T-cell (primary cell): ENCODE data around the gene LRSAM1. TPM values are rescaled to one million over a fixed set of nuclear protein-coding genes. Genes with fewer than 3 reads are reported as not detected.

Experiments used
- ATAC-seq, 4 experiments: fragments of 200-7000 bp in 3 of 4; fragments of 150-1000 bp in 1 of 4; cut with Tn5 transposase; replicated peaks in 1 of 4; 1 replicate in 3 of 4; 2 replicates in 1 of 4; pipeline ENCODE4 v1.10.0; 2021; ENCODE audit warnings: moderate library complexity in 3 of 4, mild to moderate bottlenecking in 2 of 4, moderate number of reproducible peaks in 1 of 4
- CTCF ChIA-PET, 2 donors: fragments of 300-600 bp; sonication (Branson Sonifier 250); formaldehyde crosslinking; loops; one replicate each; lab custom pipeline; 2022; ENCODE audit warnings: antibody characterized with exemption in 2 of 2; lab: Charles Lee
- POLR2A ChIA-PET, 2 donors: fragments of 300-600 bp; sonication (Branson Sonifier 250); formaldehyde crosslinking; loops; one replicate each; lab custom pipeline; 2022; ENCODE audit warnings: antibody characterized with exemption in 2 of 2; lab: Charles Lee
- DNase-seq, 35 experiments: peaks; one replicate each; pipeline versions ENCODE4 v3.0.0 to v3.0.0-alpha.2; 2013 to 2023
- H3K27ac ChIP-seq: one replicate; pipeline ENCODE4 v1.5.1; 2013; ENCODE audit warnings: low read length
- H3K27me3 ChIP-seq, 2 experiments: replicated peaks in 1 of 2; 1 replicate in 1 of 2; 2 replicates in 1 of 2; pipeline versions ENCODE4 v1.6.1 to v1.7.0; 2013; ENCODE audit warnings: low read length in 1 of 2, mixed read lengths in 1 of 2; ENCODE audit not compliant: control insufficient read depth in 2 of 2, insufficient read depth in 2 of 2; ENCODE audit errors: extremely low read depth in 1 of 2
- H3K36me3 ChIP-seq, 2 donors: 1 replicate in 1 of 2; 2 replicates in 1 of 2; pipeline versions ENCODE4 v1.6.1 to v1.7.0; 2013; ENCODE audit warnings: low read length in 1 of 2; ENCODE audit not compliant: control insufficient read depth in 2 of 2, insufficient read depth in 1 of 2; ENCODE audit errors: extremely low read depth in 1 of 2
- H3K4me1 ChIP-seq, 2 experiments: 1 replicate in 1 of 2; 2 replicates in 1 of 2; pipeline versions ENCODE4 v1.6.1 to v1.7.0; 2013; ENCODE audit warnings: low read length in 2 of 2, mixed read lengths in 1 of 2; ENCODE audit not compliant: insufficient read depth in 2 of 2, control insufficient read depth in 1 of 2; ENCODE audit errors: extremely low read depth in 1 of 2
- H3K4me3 ChIP-seq, 2 donors: 1 replicate in 1 of 2; 2 replicates in 1 of 2; pipeline versions ENCODE4 v1.5.1 to v1.7.0; 2013; ENCODE audit warnings: mild to moderate bottlenecking in 2 of 2, low read length in 1 of 2, moderate library complexity in 1 of 2; ENCODE audit not compliant: control insufficient read depth in 1 of 2; ENCODE audit errors: extremely low read depth in 1 of 2
- H3K9me3 ChIP-seq: 2 replicates; pipeline ENCODE4 v1.7.0; 2013
- H3K27ac Mint-ChIP-seq, 2 donors: one replicate each; pipeline ENCODE4 v1.8.0; 2020 to 2021; ENCODE audit warnings: mild to moderate bottlenecking in 2 of 2, mixed read lengths in 2 of 2
- H3K27me3 Mint-ChIP-seq, 2 donors: one replicate each; pipeline ENCODE4 v1.8.0; 2021 to 2022; ENCODE audit warnings: mixed read lengths in 2 of 2
- H3K36me3 Mint-ChIP-seq: one replicate; pipeline ENCODE4 v1.8.0; 2021; ENCODE audit warnings: mixed read lengths
- H3K4me1 Mint-ChIP-seq, 3 donors: one replicate each; pipeline ENCODE4 v1.8.0; 2020 to 2022; ENCODE audit warnings: mixed read lengths in 3 of 3, mild to moderate bottlenecking in 1 of 3
- H3K4me3 Mint-ChIP-seq, 3 donors: one replicate each; pipeline ENCODE4 v1.8.0; 2020 to 2022; ENCODE audit warnings: mild to moderate bottlenecking in 3 of 3, mixed read lengths in 3 of 3, moderate library complexity in 3 of 3
- H3K9me3 Mint-ChIP-seq, 3 donors: one replicate each; pipeline ENCODE4 v1.8.0; 2020 to 2022; ENCODE audit warnings: mixed read lengths in 3 of 3
- WGBS: methylation state at CpG from one replicate; pipeline ENCODE4 v1.1.5; 2013; ENCODE audit warnings: missing lambda C conversion rate; ENCODE audit not compliant: insufficient coverage; 5-methylcytosine and 5-hydroxymethylcytosine counted together
- total RNA-seq, 35 experiments: library from RNA in 6 of 35; stranded (reverse) in 6 of 35; fragments of 120-200 nt in 1 of 35; gene quantifications; one replicate each; pipeline versions ENCODE4 v1.2.1 to v1.2.4 and lab custom pipeline; 2013 to 2026

LRSAM1 gene
- total RNA-seq, 5 donors from 2014 or later (not counting 1 experiment from before 2014, with no cell fraction given), result 17.9 to 30.3 (median 25.1) TPM

GRCh38 chr9:127446713-127447415 lies 4.4 kb upstream of the LRSAM1 start:
- no peak overlapping the region for H3K4me3 Mint-ChIP-seq
- WGBS, result 96% methylated on average over 4 of the region's 7 CpGs

GRCh38 chr9:127447416-127448111 lies 3.7 kb upstream of the LRSAM1 start:
- H3K4me1 Mint-ChIP-seq, result peaks cover 37 to 47% (median 38%) of the 10 kb centered on the region in 3 donors
- peak overlapping the region; percentile 19 to 28 for H3K27ac Mint-ChIP-seq
- ChIA-PET POLR2A (interaction anchor here in 1 of 2 donors (0.5 to 0.6 kb wide), 2 partner anchors 15 to 325 kb away, joined by 5 to 12 read pairs; no protein-coding TSS in a partner anchor), CTCF (no interaction called here)
- ATAC-seq, result no peak
- H3K4me1 ChIP-seq, result peaks cover 14 to 37% of the 10 kb centered on the region in 2 experiments
- H3K9me3 ChIP-seq, result no peaks in the 10 kb centered on the region
- H3K27me3 Mint-ChIP-seq, result no peaks in the 10 kb centered on the region
- no peaks in the 10 kb centered on the region for H3K9me3 Mint-ChIP-seq
- no peak overlapping the region for H3K27ac ChIP-seq
- H3K27me3 ChIP-seq, result no peaks in the 10 kb centered on the region
- H3K4me3 ChIP-seq, result no peak overlapping the region
- no peak overlapping the region for H3K4me3 Mint-ChIP-seq
- H3K36me3 ChIP-seq, result peaks cover 12 to 71% of the 10 kb centered on the region in 2 donors
- peaks cover 63% of the 10 kb centered on the region for H3K36me3 Mint-ChIP-seq
- WGBS, result 80% methylated on average over 2 of the region's 7 CpGs
- DNase-seq, result no peak

More at GRCh38 chr9:127446713-127447415, 4.4 kb upstream of the LRSAM1 start:
- ChIA-PET CTCF (no interaction called here), POLR2A (interaction anchor here in 1 of 2 donors (0.6 kb wide), 1 partner anchor 16 kb away, joined by 12 read pairs; no protein-coding TSS in a partner anchor)
- H3K27me3 Mint-ChIP-seq, result no peaks in the 10 kb centered on the region
- Histone ChIP-seq H3K9me3 (no peaks in the 10 kb centered on the region), H3K4me1 (peaks cover 14 to 30% of the 10 kb centered on the region in 2 experiments), H3K27me3 (no peaks in the 10 kb centered on the region), H3K4me3 (no peak overlapping the region), H3K27ac (no peak overlapping the region), H3K36me3 (peaks cover 12 to 75% of the 10 kb centered on the region in 2 donors)
- ATAC-seq (no peak), DNase-seq (no peak)
- H3K27ac Mint-ChIP-seq, result no peak overlapping the region
- H3K9me3 Mint-ChIP-seq, result no peaks in the 10 kb centered on the region
- H3K36me3 Mint-ChIP-seq, result peaks cover 66% of the 10 kb centered on the region
- peaks cover 31 to 40% (median 32%) of the 10 kb centered on the region in 3 donors for H3K4me1 Mint-ChIP-seq

GRCh38 chr9:127448112-127448805 lies 3.1 kb upstream of the LRSAM1 start:
- ATAC-seq (no peak), DNase-seq (no peak)
- H3K36me3 ChIP-seq, result peaks cover 12 to 65% of the 10 kb centered on the region in 2 donors
- CTCF ChIA-PET, result no interaction called here
- H3K27ac Mint-ChIP-seq, result peak overlapping the region in 1 of 2 donors; percentile 97
- H3K27me3 Mint-ChIP-seq, result no peaks in the 10 kb centered on the region
- WGBS, result 84% methylated on average over 7 of the region's 8 CpGs
- no peak overlapping the region for H3K27ac ChIP-seq
- peaks cover 60% of the 10 kb centered on the region for H3K36me3 Mint-ChIP-seq
- H3K9me3 ChIP-seq, result no peaks in the 10 kb centered on the region
- POLR2A ChIA-PET, result interaction anchor here in 1 of 2 donors (0.5 kb wide), 3 partner anchors 224 to 337 kb away, joined by 4 to 5 read pairs (median 4); partner anchors contain the start of gene CDK9
- peaks cover 14 to 39% of the 10 kb centered on the region in 2 experiments for H3K4me1 ChIP-seq
- peaks cover 37 to 49% (median 38%) of the 10 kb centered on the region in 3 donors for H3K4me1 Mint-ChIP-seq
- no peaks in the 10 kb centered on the region for H3K9me3 Mint-ChIP-seq
- no peaks in the 10 kb centered on the region for H3K27me3 ChIP-seq
- H3K4me3 Mint-ChIP-seq, result peak overlapping the region in 2 of 3 donors; percentile 52 to 93
- no peak overlapping the region for H3K4me3 ChIP-seq

GRCh38 chr9:127449332-127449966 lies 1.9 kb upstream of the LRSAM1 start:
- DNase-seq (no peak), ATAC-seq (no peak)
- no peaks in the 10 kb centered on the region for H3K27me3 Mint-ChIP-seq
- H3K36me3 Mint-ChIP-seq, result peaks cover 58% of the 10 kb centered on the region
- Histone ChIP-seq H3K27me3 (no peaks in the 10 kb centered on the region), H3K4me1 (peaks cover 14 to 39% of the 10 kb centered on the region in 2 experiments), H3K4me3 (peak overlapping the region; percentile 5 to 79), H3K27ac (peak overlapping the region; percentile 88), H3K9me3 (no peaks in the 10 kb centered on the region), H3K36me3 (peaks cover 12 to 56% of the 10 kb centered on the region in 2 donors)
- ChIA-PET POLR2A (interaction anchor here in 1 of 2 donors (0.5 kb wide), 1 partner anchor 509 kb away, joined by 3 read pairs; no protein-coding TSS in a partner anchor), CTCF (interaction anchor here in 1 of 2 donors (1.7 kb wide), 1 partner anchor 225 kb away, joined by 4 read pairs; no protein-coding TSS in a partner anchor)
- H3K9me3 Mint-ChIP-seq, result no peaks in the 10 kb centered on the region
- 38% methylated on average over 5 of the region's 5 CpGs for WGBS
- H3K4me1 Mint-ChIP-seq, result peaks cover 37 to 49% (median 38%) of the 10 kb centered on the region in 3 donors
- peak overlapping the region; percentile 92 to 94 (median 93) for H3K4me3 Mint-ChIP-seq
- peak overlapping the region; percentile 95 to 97 for H3K27ac Mint-ChIP-seq

- under 1% methylated on average over 13 of the region's 14 CpGs for WGBS
- Histone ChIP-seq H3K27me3 (no peaks in the 10 kb centered on the region), H3K4me3 (peak overlapping the region; percentile 68 to 79), H3K36me3 (peaks cover 7 to 47% of the 10 kb centered on the region in 2 donors), H3K9me3 (no peaks in the 10 kb centered on the region), H3K4me1 (peaks cover 14 to 39% of the 10 kb centered on the region in 2 experiments), H3K27ac (peak overlapping the region; percentile 88)
- peaks cover 37 to 49% (median 38%) of the 10 kb centered on the region in 3 donors for H3K4me1 Mint-ChIP-seq
- peak in 2 of 35 experiments; percentile 2 to 15 for DNase-seq
- ChIA-PET CTCF (interaction anchor here in 1 of 2 donors (1.4 to 1.7 kb wide), 2 partner anchors 26 to 226 kb away, joined by 3 to 4 read pairs; partner anchors contain the start of gene ZNF79), POLR2A (interaction anchor here (0.6 to 1.4 kb wide), 10 partner anchors 13 to 326 kb away, joined by 3 to 5 read pairs (median 4); partner anchors contain the start of gene ZNF79 (in 1 of the 2))
- ATAC-seq, result peak; percentile 0 to 12 (median 3)
- H3K27me3 Mint-ChIP-seq, result no peaks in the 10 kb centered on the region
- H3K9me3 Mint-ChIP-seq, result no peaks in the 10 kb centered on the region
- H3K36me3 Mint-ChIP-seq, result peaks cover 50% of the 10 kb centered on the region
- peak overlapping the region; percentile 95 to 97 for H3K27ac Mint-ChIP-seq
- peak overlapping the region; percentile 92 to 94 (median 93) for H3K4me3 Mint-ChIP-seq
Observed at GRCh38 chr9:127450243-127450760, 1.0 kb upstream of the LRSAM1 start.
